Thoracic aorta (tissue), 2 donors: ENCODE data around the gene TRAF2. TPM values are rescaled to one million over a fixed set of nuclear protein-coding genes. Genes with fewer than 3 reads are reported as not detected.

Experiments
- ATAC-seq: fragments of 150-250 bp; one replicate; pipeline ENCODE4 v1.8.0; 2017; ENCODE audit warnings: low read depth; ENCODE audit not compliant: insufficient number of reproducible peaks, low FRiP score
- DNase-seq: peaks from one replicate; pipeline ENCODE4 v3.0.0-alpha.2; 2020; ENCODE audit warnings: low spot score
- H3K27ac ChIP-seq, 2 donors: fragments of 200-600 bp; sonication (generic); 1 replicate in 1 of 2; 2 replicates in 1 of 2; pipeline ENCODE4 v1.5.1; 2016; ENCODE audit warnings: mild to moderate bottlenecking in 2 of 2, moderate library complexity in 2 of 2
- H3K27me3 ChIP-seq: fragments of 200-600 bp; sonication (generic); replicated peaks from 2 replicates; pipeline ENCODE4 v1.6.0; 2016; ENCODE audit warnings: mild to moderate bottlenecking; ENCODE audit not compliant: insufficient read depth
- H3K36me3 ChIP-seq: fragments of 200-600 bp; sonication (generic); one replicate; pipeline ENCODE4 v1.5.1; 2016
- H3K4me1 ChIP-seq, 2 donors: fragments of 200-600 bp; sonication (generic); 1 replicate in 1 of 2; 2 replicates in 1 of 2; pipeline versions ENCODE4 v1.5.1 to v1.6.0; 2016; ENCODE audit warnings: low read depth in 2 of 2, mild to moderate bottlenecking in 1 of 2; ENCODE audit not compliant: control insufficient read depth in 1 of 2
- H3K4me3 ChIP-seq: fragments of 200-600 bp; sonication (generic); 2 replicates; pipeline ENCODE4 v1.5.1; 2016; ENCODE audit warnings: mild to moderate bottlenecking
- H3K9me3 ChIP-seq: fragments of 200-600 bp; sonication (generic); 2 replicates; pipeline ENCODE4 v1.5.1; 2016
- CTCF ChIP-seq: fragments of 200-600 bp; sonication (generic); IDR thresholded peaks from one replicate; pipeline ENCODE4 v1.5.1; 2019; ENCODE audit warnings: antibody characterized with exemption
- total RNA-seq, 2 donors: library from RNA; depleted of rRNA; stranded (reverse); fragments of >200 nt; gene quantifications; one replicate each; pipeline versions ENCODE4 v1.1.0 to v1.2.3, GENCODE V29; 2016

TRAF2 gene
- total RNA-seq, 2 donors from 2014 or later, result 11.6 to 12.9 TPM

GRCh38 chr9:136913701-136914438 lies 27.6 kb downstream of the TRAF2 start:
- Histone ChIP-seq H3K4me1 (no peaks in the 10 kb centered on the region), H3K9me3 (no peaks in the 10 kb centered on the region), H3K4me3 (no peak overlapping the region), H3K27me3 (no peaks in the 10 kb centered on the region), H3K36me3 (peaks cover 19% of the 10 kb centered on the region), H3K27ac (no peak overlapping the region)
- no peak for TF ChIP-seq CTCF
- DNase-seq (no peak), ATAC-seq (no peak)

- no peak for TF ChIP-seq CTCF
- Histone ChIP-seq H3K9me3 (no peaks in the 10 kb centered on the region), H3K27me3 (no peaks in the 10 kb centered on the region), H3K4me1 (no peaks in the 10 kb centered on the region), H3K36me3 (peaks cover 20% of the 10 kb centered on the region), H3K4me3 (no peak overlapping the region), H3K27ac (no peak overlapping the region)
- DNase-seq (no peak), ATAC-seq (no peak)
These were observed 29.5 kb downstream of the TRAF2 start for GRCh38 chr9:136915632-136916329.

GRCh38 chr9:136916330-136917184 lies 30.2 kb downstream of the TRAF2 start:
- no peak overlapping the region for H3K4me3 ChIP-seq
- no peaks in the 10 kb centered on the region for H3K9me3 ChIP-seq
- DNase-seq, result no peak
- no peak for TF ChIP-seq CTCF
- H3K27ac ChIP-seq, result no peak overlapping the region
- no peaks in the 10 kb centered on the region for H3K27me3 ChIP-seq
- peaks cover 0 to 5% of the 10 kb centered on the region in 2 donors for H3K4me1 ChIP-seq
- peaks cover 15% of the 10 kb centered on the region for H3K36me3 ChIP-seq
- no peak for ATAC-seq

GRCh38 chr9:136917902-136918301 lies 31.6 kb downstream of the TRAF2 start:
- TF ChIP-seq CTCF, result no peak
- no peak overlapping the region for H3K4me3 ChIP-seq

GRCh38 chr9:136920069-136920468 lies 33.8 kb downstream of the TRAF2 start:
- no peak overlapping the region for H3K27ac ChIP-seq
- peaks cover 13% of the 10 kb centered on the region for H3K36me3 ChIP-seq
- H3K9me3 ChIP-seq, result no peaks in the 10 kb centered on the region
- H3K4me1 ChIP-seq, result peaks cover 5 to 23% of the 10 kb centered on the region in 2 donors
- H3K4me3 ChIP-seq, result no peak overlapping the region
- TF ChIP-seq CTCF, result no peak
- H3K27me3 ChIP-seq, result no peaks in the 10 kb centered on the region
- no peak for ATAC-seq
- DNase-seq, result no peak

More at GRCh38 chr9:136917902-136918301, 31.6 kb downstream of the TRAF2 start:
- no peaks in the 10 kb centered on the region for H3K27me3 ChIP-seq
- peaks cover 13% of the 10 kb centered on the region for H3K36me3 ChIP-seq
- no peak for ATAC-seq
- no peak for DNase-seq
- H3K9me3 ChIP-seq, result no peaks in the 10 kb centered on the region
- peaks cover 5 to 18% of the 10 kb centered on the region in 2 donors for H3K4me1 ChIP-seq
- no peak overlapping the region for H3K27ac ChIP-seq
